SK-N-SH treated with all-trans-retinoic acid at 6 μM for 48 hours (cell line): ENCODE data around the gene ECD.

Source experiments
- ATAC-seq: fragments of 200-7000 bp; cut with Tn5 transposase; 3 replicates; pipeline ENCODE4 v1.9.1; 2020; ENCODE audit warnings: mild to moderate bottlenecking, moderate library complexity
- ARNTL ChIP-seq: fragments of 450-650 bp; formaldehyde crosslinking; IDR thresholded peaks from 2 replicates; pipeline ENCODE4 v1.5.0; 2020; ENCODE audit warnings: low read depth, mild to moderate bottlenecking, moderate library complexity, borderline replicate concordance
- BACH2 ChIP-seq: fragments of 250-450 bp; sonication (Bioruptor Pico); IDR thresholded peaks from 2 replicates; pipeline ENCODE4 v1.9.0; 2021; ENCODE audit warnings: mild to moderate bottlenecking, borderline replicate concordance
- CSDC2 ChIP-seq: fragments of 250-450 bp; sonication (Bioruptor Pico); IDR thresholded peaks from 2 replicates; pipeline ENCODE4 v1.5.0; 2020; ENCODE audit warnings: mild to moderate bottlenecking, moderate library complexity
- CSRNP3 ChIP-seq: fragments of 250-450 bp; sonication (Bioruptor Pico); IDR thresholded peaks from 2 replicates; pipeline ENCODE4 v1.5.1; 2021; ENCODE audit warnings: mild to moderate bottlenecking, moderate library complexity
- ESRRG ChIP-seq: fragments of 250-450 bp; sonication (Bioruptor Pico); IDR thresholded peaks from 2 replicates; pipeline ENCODE4 v1.6.1; 2021; ENCODE audit warnings: mild to moderate bottlenecking
- GLIS3 ChIP-seq: fragments of 250-450 bp; sonication (Bioruptor Pico); IDR thresholded peaks from 2 replicates; pipeline ENCODE4 v1.5.0; 2020; ENCODE audit warnings: mild to moderate bottlenecking, moderate library complexity
- ISL1 ChIP-seq: fragments of 250-450 bp; sonication (Bioruptor Pico); IDR thresholded peaks from 2 replicates; pipeline ENCODE4 v2.1.2; 2022; ENCODE audit warnings: mild to moderate bottlenecking, moderate library complexity
- OSR1 ChIP-seq: fragments of 250-450 bp; sonication (Bioruptor Pico); IDR thresholded peaks from 2 replicates; pipeline ENCODE4 v1.8.0; 2022; ENCODE audit warnings: moderate library complexity, mild to moderate bottlenecking, inconsistent platforms
- POU6F1 ChIP-seq: fragments of 250-450 bp; sonication (Bioruptor Pico); IDR thresholded peaks from 2 replicates; pipeline ENCODE4 v1.8.0; 2021; ENCODE audit warnings: low read depth, mild to moderate bottlenecking, moderate library complexity, borderline replicate concordance
- PPARA ChIP-seq: fragments of 250-450 bp; sonication (Bioruptor Pico); IDR thresholded peaks from 2 replicates; pipeline ENCODE4 v1.5.0; 2020; ENCODE audit warnings: mild to moderate bottlenecking, borderline replicate concordance
- RARB ChIP-seq: fragments of 250-450 bp; sonication (Bioruptor Pico); IDR thresholded peaks from 2 replicates; pipeline ENCODE4 v1.8.0; 2021; ENCODE audit warnings: mild to moderate bottlenecking, moderate library complexity
- SNAI2 ChIP-seq: fragments of 250-450 bp; sonication (Bioruptor Pico); IDR thresholded peaks from 2 replicates; pipeline ENCODE4 v1.5.0; 2020; ENCODE audit warnings: mild to moderate bottlenecking, moderate library complexity
- TCF4 ChIP-seq: fragments of 250-450 bp; sonication (Bioruptor Pico); IDR thresholded peaks from 2 replicates; pipeline ENCODE4 v1.8.0; 2021; ENCODE audit warnings: mild to moderate bottlenecking, moderate library complexity, borderline replicate concordance
- TOX ChIP-seq: fragments of 250-450 bp; sonication (Bioruptor Pico); IDR thresholded peaks from 2 replicates; pipeline ENCODE4 v1.8.0; 2021; ENCODE audit warnings: mild to moderate bottlenecking, moderate library complexity, borderline replicate concordance
- TSHZ2 ChIP-seq: fragments of 250-450 bp; sonication (Bioruptor Pico); IDR thresholded peaks from 2 replicates; pipeline ENCODE4 v1.5.0; 2020; ENCODE audit warnings: mild to moderate bottlenecking, moderate library complexity
- ZC3H10 ChIP-seq: fragments of 250-450 bp; sonication (Bioruptor Pico); IDR thresholded peaks from 2 replicates; pipeline ENCODE4 v1.5.1; 2021; ENCODE audit warnings: mild to moderate bottlenecking, moderate library complexity
- ZFP3 ChIP-seq: fragments of 250-450 bp; sonication (Bioruptor Pico); IDR thresholded peaks from 2 replicates; pipeline ENCODE4 v1.5.0; 2020; ENCODE audit warnings: mild to moderate bottlenecking, moderate library complexity
- ZFP30 ChIP-seq: fragments of 450-650 bp; formaldehyde crosslinking; IDR thresholded peaks from 2 replicates; pipeline ENCODE4 v1.5.0; 2022; ENCODE audit warnings: mild to moderate bottlenecking, moderate library complexity
- ZNF565 ChIP-seq: fragments of 450-650 bp; formaldehyde crosslinking; conservative IDR thresholded peaks from 2 replicates; pipeline ENCODE4 v1.5.0; 2020; ENCODE audit warnings: low read depth, mild to moderate bottlenecking, moderate library complexity
- ZNF70 ChIP-seq: fragments of 450-650 bp; formaldehyde crosslinking; IDR thresholded peaks from 2 replicates; pipeline ENCODE4 v1.5.0; 2020; ENCODE audit warnings: mild to moderate bottlenecking, moderate library complexity
- ZNF8 ChIP-seq: fragments of 450-650 bp; formaldehyde crosslinking; IDR thresholded peaks from 2 replicates; pipeline ENCODE4 v1.5.0; 2020; ENCODE audit warnings: mild to moderate bottlenecking, moderate library complexity
- TF ChIP-seq, protein P1 (sequence below): fragments of 250-450 bp; sonication (Bioruptor Pico); IDR thresholded peaks from 2 replicates; pipeline ENCODE4 v1.8.0; 2020; ENCODE audit warnings: mild to moderate bottlenecking, moderate library complexity, borderline replicate concordance
- TF ChIP-seq, protein P2 (sequence below): fragments of 250-450 bp; sonication (Bioruptor Pico); IDR thresholded peaks from 2 replicates; pipeline ENCODE4 v1.5.1; 2020; ENCODE audit warnings: low read depth, mild to moderate bottlenecking, moderate library complexity

The ECD gene

GRCh38 chr10:73168465-73168803 is 626 bp upstream of the ECD start:
- TF ChIP-seq TCF4 (CRISPR knock-in tag) = no peak
- TF ChIP-seq PPARA (CRISPR knock-in tag) = no peak
- TF ChIP-seq ZNF8 = no peak
- TF ChIP-seq TOX (CRISPR knock-in tag) = no peak
- TF ChIP-seq TSHZ2 (CRISPR knock-in tag) = no peak
- no peak for TF ChIP-seq OSR1 (CRISPR knock-in tag)
- no peak for TF ChIP-seq RARB (CRISPR knock-in tag)
- TF ChIP-seq ZFP30 (CRISPR knock-in tag) = no peak
- TF ChIP-seq ZC3H10 (CRISPR knock-in tag) = no peak
- TF ChIP-seq SNAI2 = no peak
- no peak for TF ChIP-seq POU6F1 (CRISPR knock-in tag)
- TF ChIP-seq CSDC2 = no peak
- no peak for TF ChIP-seq ZNF70
- TF ChIP-seq GLIS3 (CRISPR knock-in tag) = no peak
- no peak for TF ChIP-seq ISL1
- no peak for TF ChIP-seq CSRNP3 (CRISPR knock-in tag)
- no peak for TF ChIP-seq ARNTL (CRISPR knock-in tag)
- no peak for TF ChIP-seq ESRRG (CRISPR knock-in tag)
- TF ChIP-seq BACH2 (CRISPR knock-in tag) = no peak
- peak; percentile 76; the same call in 2 of the 3 replicates for ATAC-seq

- no peak for ATAC-seq
- TF ChIP-seq, protein P1, sequence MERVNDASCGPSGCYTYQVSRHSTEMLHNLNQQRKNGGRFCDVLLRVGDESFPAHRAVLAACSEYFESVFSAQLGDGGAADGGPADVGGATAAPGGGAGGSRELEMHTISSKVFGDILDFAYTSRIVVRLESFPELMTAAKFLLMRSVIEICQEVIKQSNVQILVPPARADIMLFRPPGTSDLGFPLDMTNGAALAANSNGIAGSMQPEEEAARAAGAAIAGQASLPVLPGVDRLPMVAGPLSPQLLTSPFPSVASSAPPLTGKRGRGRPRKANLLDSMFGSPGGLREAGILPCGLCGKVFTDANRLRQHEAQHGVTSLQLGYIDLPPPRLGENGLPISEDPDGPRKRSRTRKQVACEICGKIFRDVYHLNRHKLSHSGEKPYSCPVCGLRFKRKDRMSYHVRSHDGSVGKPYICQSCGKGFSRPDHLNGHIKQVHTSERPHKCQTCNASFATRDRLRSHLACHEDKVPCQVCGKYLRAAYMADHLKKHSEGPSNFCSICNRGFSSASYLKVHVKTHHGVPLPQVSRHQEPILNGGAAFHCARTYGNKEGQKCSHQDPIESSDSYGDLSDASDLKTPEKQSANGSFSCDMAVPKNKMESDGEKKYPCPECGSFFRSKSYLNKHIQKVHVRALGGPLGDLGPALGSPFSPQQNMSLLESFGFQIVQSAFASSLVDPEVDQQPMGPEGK (CRISPR knock-in tag) = no peak
- TF ChIP-seq ARNTL (CRISPR knock-in tag) (no peak), TOX (CRISPR knock-in tag) (no peak), BACH2 (CRISPR knock-in tag) (no peak), ZNF70 (no peak), CSDC2 (no peak), ZNF8 (no peak), GLIS3 (CRISPR knock-in tag) (no peak), PPARA (CRISPR knock-in tag) (no peak), ZNF565 (CRISPR knock-in tag) (no peak)
Measured at GRCh38 chr10:73167458-73167782, 388 bp downstream of the ECD start.

DNA sequence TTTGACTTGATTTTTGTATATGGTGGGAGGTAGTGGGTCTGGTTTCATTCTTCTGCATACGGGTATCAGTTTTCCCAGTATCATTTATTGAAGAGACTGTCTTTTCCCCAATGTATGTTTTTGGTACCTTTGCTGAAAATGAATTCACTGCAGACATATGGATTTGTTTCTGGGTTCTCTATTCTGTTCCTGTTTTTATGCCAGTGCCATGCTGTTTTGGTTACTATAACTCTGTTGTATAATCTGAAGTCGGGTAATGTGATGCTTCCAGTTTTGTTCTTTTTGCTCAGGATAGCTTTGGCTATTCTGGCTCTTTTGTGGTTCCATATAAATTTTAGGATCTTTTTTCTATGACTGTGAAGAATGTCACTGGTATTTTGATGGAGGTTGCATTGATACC is 836 bp downstream of the ECD start:
- no peak for ATAC-seq
- no peak for TF ChIP-seq ZFP3 (CRISPR knock-in tag)
- TF ChIP-seq SNAI2 = no peak
- TF ChIP-seq ZNF8 = no peak
- no peak for TF ChIP-seq PPARA (CRISPR knock-in tag)

GRCh38 chr10:73163096-73163495 is 4.7 kb downstream of the ECD start:
- ATAC-seq = no peak
- TF ChIP-seq CSDC2 (no peak), TOX (CRISPR knock-in tag) (no peak), RARB (CRISPR knock-in tag) (no peak), ZFP30 (CRISPR knock-in tag) (no peak), ZC3H10 (CRISPR knock-in tag) (no peak), ESRRG (CRISPR knock-in tag) (no peak), OSR1 (CRISPR knock-in tag) (no peak), POU6F1 (CRISPR knock-in tag) (no peak), SNAI2 (no peak), BACH2 (CRISPR knock-in tag) (no peak), TCF4 (CRISPR knock-in tag) (no peak)
- TF ChIP-seq, protein P2, sequence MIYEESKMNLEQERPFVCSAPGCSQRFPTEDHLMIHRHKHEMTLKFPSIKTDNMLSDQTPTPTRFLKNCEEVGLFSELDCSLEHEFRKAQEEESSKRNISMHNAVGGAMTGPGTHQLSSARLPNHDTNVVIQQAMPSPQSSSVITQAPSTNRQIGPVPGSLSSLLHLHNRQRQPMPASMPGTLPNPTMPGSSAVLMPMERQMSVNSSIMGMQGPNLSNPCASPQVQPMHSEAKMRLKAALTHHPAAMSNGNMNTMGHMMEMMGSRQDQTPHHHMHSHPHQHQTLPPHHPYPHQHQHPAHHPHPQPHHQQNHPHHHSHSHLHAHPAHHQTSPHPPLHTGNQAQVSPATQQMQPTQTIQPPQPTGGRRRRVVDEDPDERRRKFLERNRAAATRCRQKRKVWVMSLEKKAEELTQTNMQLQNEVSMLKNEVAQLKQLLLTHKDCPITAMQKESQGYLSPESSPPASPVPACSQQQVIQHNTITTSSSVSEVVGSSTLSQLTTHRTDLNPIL (CRISPR knock-in tag) = no peak
